GM12874 (cell line): ENCODE measurements around the gene TMEM255B.

Experiments used
- CTCF ChIP-seq: IDR thresholded peaks from 2 replicates; pipeline ENCODE4 v1.5.1; 2011; ENCODE audit warnings: low read depth, mild to moderate bottlenecking, control low read depth, low read length, moderate library complexity; ENCODE audit not compliant: insufficient read depth

TMEM255B gene

GRCh38 chr13:113732961-113733950, 25.8 kb upstream of the TMEM255B start:
- TF ChIP-seq CTCF, result no peak

DNA sequence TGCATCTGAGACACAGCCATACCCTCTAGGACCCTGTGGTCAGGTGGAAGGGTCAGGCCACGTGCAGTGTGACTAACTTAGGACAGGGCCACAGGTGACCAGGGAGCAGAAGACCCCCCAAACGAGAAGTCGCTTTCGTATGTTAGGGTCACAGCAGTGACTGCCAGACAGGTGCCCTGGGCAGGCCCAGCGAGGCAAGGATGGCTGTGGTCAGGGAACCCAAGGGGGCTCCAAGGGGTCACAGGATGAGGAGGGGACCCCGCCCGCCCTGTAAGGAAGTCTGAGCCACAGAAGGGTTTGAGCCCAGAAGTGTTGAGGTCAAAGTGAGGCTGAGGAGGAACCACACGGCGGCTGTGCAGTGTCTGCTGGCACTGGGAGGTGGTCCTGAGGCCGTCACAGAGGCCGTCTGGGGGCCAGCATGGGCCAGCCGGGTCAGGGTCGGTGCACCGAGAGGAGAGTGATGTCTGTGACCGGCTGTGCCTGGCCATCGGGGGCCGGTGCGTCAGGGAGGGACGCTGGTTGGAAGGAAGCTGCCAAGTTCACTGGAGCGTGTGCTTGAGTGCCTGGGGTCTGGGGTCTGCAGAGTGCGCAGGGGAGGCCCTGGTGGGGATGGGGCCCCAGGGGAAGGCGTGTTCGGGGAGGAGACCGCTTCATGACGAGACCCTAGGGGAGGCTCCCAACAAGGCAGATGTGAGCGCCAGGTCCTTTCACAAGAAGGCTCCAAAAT, 24.8 kb upstream of the TMEM255B start:
- no peak for TF ChIP-seq CTCF

DNA sequence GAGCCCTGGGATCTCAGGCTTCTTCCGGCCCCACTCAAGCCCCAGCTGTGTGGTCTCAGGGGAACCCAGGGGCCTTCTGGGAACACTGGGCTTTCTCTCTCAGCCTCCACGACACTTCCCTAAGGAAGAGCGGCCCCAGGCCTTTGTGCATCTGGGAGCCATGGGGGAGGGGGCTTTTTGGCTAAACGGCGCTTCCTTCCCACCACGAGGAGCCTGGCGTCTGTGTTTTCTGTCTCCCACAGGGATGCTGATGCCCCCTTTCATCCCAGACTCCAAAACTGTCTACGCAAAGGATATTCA, 24.2 kb upstream of the TMEM255B start:
- TF ChIP-seq CTCF, result no peak

DNA sequence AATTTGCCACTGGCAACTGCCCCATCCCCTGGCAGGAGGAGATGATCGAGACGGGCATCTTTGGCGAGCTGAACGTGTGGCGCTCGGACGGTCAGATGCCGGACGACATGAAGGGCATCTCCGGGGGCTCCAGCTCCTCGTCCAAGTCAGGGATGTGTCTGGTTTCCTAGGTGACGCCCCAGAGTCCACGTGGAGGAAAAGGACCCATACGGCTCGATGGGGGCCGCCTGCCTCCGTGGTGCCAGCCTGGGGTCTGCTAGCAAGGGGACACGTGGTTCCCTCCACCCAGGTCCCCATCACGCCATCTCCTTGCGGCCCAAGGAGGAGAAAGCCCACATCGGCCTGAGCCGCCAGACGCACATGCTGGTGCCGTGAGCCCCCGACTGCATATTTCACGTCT, 23.8 kb upstream of the TMEM255B start:
- TF ChIP-seq CTCF, result no peak

DNA sequence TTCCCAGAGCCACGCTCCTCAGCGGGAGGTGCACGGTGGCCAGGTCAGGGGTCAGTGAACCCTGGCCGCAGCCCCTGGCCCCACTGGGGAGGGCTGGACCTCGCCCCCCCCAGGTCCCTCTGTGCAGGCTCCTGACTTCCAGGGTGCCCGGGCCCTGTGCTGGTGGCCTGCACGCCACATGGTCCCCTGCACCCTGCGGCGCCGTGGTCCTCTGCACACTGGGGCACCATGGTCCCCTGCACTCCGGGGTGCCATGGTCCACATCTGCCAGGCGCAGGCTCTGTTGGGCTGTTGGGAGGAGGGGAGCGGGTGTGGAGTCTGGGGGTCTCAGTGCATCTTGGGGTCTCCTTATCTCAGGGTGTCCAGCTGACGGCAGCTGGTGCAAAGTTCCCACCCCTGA, 23.3 kb upstream of the TMEM255B start:
- no peak for TF ChIP-seq CTCF

DNA sequence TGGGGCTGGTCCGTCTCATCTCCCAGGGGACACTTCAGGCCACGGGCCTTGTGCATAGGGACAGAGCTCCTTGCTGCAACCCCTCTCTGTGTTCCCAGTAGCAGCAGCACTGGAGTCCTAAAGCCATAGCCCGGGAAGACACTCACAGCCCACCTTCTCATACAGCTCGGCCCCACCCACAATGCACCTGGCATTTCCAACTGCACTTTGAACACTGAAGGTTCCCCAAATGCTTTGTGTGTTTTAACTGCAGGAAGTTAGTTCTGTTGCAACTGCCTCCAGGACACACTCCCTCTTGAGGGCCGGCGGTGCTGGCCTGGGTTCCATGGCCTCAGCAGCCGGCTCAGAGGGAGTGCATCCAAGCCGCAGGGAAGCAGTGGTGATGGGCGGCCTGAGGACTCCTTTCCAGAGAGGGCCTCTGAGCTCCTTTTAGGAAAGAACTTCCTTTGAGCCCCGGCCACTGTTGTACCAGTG, 22.7 kb upstream of the TMEM255B start:
- no peak for TF ChIP-seq CTCF

GRCh38 chr13:113737803-113738202, 21.2 kb upstream of the TMEM255B start:
- TF ChIP-seq CTCF, result no peak
